ENCODE results near the gene NECAB2. TPM values are rescaled to one million over a fixed set of nuclear protein-coding genes. Genes with fewer than 3 reads are reported as not detected.

Gene NECAB2
- total and polyA plus RNA-seq, 2 experiments from 2014 or later, result 1.6 to 5.1 TPM

GRCh38 chr16:83942815-83943515, 25.1 kb upstream of the NECAB2 start:
- Mint-ChIP-seq H3K36me3 (ENCODE audit: low read depth) (no peaks in the 10 kb centered on the region; the same call in 2 of the 3 replicates), H3K27me3 (ENCODE audit: insufficient read depth, low read depth, poor library complexity) (peaks cover 27% of the 10 kb centered on the region), H3K4me1 (peaks cover 12% of the 10 kb centered on the region), H3K27ac (no peak overlapping the region), H3K4me3 (no peak overlapping the region), H3K9me3 (no peaks in the 10 kb centered on the region)
- no peak for ATAC-seq
- no peaks in the 10 kb centered on the region for H3F3A ChIP-seq (replicated peaks; ENCODE audit: low read depth)
- no peak overlapping the region for H2AFZ ChIP-seq
- H3K9me2 ChIP-seq (ENCODE audit: insufficient read depth), result no peaks in the 10 kb centered on the region
- H3K4me2 ChIP-seq, result no peak overlapping the region
- H3K27ac ChIP-seq (ENCODE audit: low read depth), result no peak overlapping the region
- H3K4me1 ChIP-seq (ENCODE audit: insufficient read depth), result no peaks in the 10 kb centered on the region
- no peak for DNase-seq (ENCODE audit: low spot score)
- H3K79me2 ChIP-seq (replicated peaks; ENCODE audit: insufficient read depth), result no peaks in the 10 kb centered on the region
- H3K27me3 ChIP-seq (ENCODE audit: insufficient read depth), result no peaks in the 10 kb centered on the region
- no peak overlapping the region for H3K4me3 ChIP-seq
- H3K36me3 ChIP-seq (ENCODE audit: insufficient read depth), result no peaks in the 10 kb centered on the region
- H4K20me1 ChIP-seq (replicated peaks; ENCODE audit: insufficient read depth), result no peaks in the 10 kb centered on the region; the same call in 1 of the 2 replicates
- no peak for TF ChIP-seq ETS1 (IDR thresholded peaks at IDR 0.05)
- no peak for TF ChIP-seq JUNB (IDR thresholded peaks at IDR 0.05; ENCODE audit: unreplicated experiment)
- TF ChIP-seq CTCF (conservative IDR thresholded peaks at IDR 0.05; ENCODE audit: low read depth in 2 of 2), result no peak
- no peak for TF ChIP-seq ZNF331 (CRISPR knock-in tag; IDR thresholded peaks at IDR 0.05; ENCODE audit: low read depth)
- no peak for TF ChIP-seq EZH2phosphoT487 (IDR thresholded peaks at IDR 0.05; ENCODE audit: unreplicated experiment)
- no peak for TF ChIP-seq STAT1 (IDR thresholded peaks at IDR 0.05; ENCODE audit: unreplicated experiment)
- TF ChIP-seq EZH2 (IDR thresholded peaks at IDR 0.05; ENCODE audit: low read depth, unreplicated experiment), result no peak
- no peak for TF ChIP-seq POLR2AphosphoS5 (IDR thresholded peaks at IDR 0.05; ENCODE audit: low read depth)
- no peak for TF ChIP-seq ZNF462 (CRISPR knock-in tag; IDR thresholded peaks at IDR 0.05)
- no peak for TF ChIP-seq CREB1 (CRISPR knock-in tag; IDR thresholded peaks at IDR 0.05; ENCODE audit: low read depth)
- no peak for TF ChIP-seq NANOG (IDR thresholded peaks at IDR 0.05; ENCODE audit: borderline replicate concordance)
- TF ChIP-seq ZNF114 (CRISPR knock-in tag; IDR thresholded peaks at IDR 0.05), result no peak
- TF ChIP-seq REST (IDR thresholded peaks at IDR 0.05; ENCODE audit: unreplicated experiment), result no peak

Measured in GM23338 (cell line).